Activated naive CD8-positive, alpha-beta T cell treated with anti-CD3 and anti-CD28 coated beads, Interleukin-2, amount 50 U/mL, for 16 hours (primary cell): Measurements from ENCODE around the gene ITCH.

Experiments
- DNase-seq: peaks from one replicate; pipeline ENCODE4 v3.0.0-alpha.2; 2020; ENCODE audit warnings: low read depth, low spot score

ITCH gene

DNA sequence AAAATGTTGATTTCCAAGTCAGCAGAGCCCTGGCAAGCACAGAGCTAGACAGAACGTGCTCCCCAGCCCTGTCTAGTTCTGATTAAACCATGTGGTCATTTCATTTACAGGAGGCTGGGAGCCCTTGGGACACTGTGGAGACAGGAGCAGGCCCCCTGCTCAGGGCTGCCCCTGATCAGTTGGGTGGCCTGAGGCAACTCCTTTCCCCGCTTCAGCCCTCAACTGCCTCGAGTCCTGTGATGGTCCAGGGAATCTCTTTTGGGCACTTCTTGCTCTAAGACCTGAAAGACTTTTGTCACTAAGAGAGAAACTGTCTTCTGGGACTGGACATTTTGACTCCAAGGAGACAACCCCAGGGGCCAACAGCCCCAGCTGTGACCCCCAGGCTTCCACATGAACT lies 166.7 kb downstream of the ITCH start:
- DNase-seq: no peak

DNA sequence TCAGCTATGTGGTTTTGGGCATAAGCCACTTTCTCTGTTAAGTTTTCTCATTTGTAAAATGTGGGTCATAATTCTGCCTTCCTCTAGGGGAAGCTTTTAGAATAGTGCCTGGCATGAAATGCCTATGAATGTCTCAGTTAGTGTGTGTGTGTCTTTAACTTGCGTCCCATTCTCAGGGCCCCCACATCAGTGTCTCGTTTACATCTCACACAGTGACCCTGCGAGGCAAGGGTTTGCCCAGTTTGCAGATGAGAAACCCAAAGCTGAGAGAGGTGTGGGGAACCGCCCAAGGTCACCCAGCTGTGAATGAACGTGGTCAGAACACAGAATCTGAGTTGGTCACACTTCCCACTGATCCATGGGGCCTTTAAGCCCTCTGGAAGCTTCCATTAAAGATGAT lies 167.3 kb downstream of the ITCH start:
- DNase-seq: no peak

DNA sequence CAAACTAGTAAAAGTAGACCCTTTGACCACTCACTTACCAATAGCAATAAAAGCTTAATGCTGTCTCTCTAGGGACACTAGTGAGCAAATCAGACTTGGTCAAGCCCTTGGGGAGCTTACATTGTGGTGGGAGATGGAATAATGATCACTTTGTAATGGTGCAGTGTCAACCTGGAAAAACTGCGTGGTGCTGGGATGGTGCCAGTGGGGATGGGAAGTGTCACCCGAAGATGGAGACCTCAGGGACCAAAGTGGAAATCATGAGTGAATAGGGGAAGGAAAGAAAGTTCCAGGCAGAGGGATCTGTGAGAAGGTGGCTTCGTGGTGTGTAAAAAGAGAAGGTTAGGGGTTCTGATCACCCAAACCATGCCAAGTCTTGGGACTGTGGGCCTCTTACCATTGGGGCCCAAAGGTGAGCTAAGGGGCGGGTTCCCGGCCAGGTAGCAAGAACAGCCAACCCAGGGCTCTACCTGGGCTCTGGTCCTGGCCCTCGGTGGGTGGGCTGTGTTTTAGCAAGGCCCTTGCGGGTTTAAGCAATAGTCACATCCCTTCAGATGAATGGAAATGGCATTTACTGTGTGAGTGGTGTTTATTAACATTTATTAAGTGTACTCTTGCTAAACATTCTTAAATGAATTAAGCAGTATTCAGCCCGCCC lies 168.7 kb downstream of the ITCH start:
- no peak for DNase-seq

DNA sequence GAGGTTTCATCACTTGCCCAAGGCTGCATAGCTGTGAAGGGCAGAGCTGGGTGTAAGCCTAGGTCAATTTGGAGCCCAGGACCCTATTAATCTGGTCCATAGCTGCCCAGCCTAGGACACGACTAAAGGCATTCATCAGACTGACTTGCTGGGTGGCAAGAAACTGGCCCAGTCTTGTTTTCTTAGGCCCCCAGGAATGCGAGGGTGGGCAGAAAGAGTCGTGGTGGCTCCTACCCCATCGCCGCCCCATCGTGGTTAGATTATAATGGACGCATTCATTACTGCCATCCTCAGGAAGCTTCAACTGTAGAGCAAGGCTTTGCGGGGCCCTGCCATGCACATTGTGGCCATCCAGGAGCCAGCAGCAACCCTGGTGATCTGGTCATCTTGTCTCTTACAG lies 169.2 kb downstream of the ITCH start:
- no peak for DNase-seq

DNA sequence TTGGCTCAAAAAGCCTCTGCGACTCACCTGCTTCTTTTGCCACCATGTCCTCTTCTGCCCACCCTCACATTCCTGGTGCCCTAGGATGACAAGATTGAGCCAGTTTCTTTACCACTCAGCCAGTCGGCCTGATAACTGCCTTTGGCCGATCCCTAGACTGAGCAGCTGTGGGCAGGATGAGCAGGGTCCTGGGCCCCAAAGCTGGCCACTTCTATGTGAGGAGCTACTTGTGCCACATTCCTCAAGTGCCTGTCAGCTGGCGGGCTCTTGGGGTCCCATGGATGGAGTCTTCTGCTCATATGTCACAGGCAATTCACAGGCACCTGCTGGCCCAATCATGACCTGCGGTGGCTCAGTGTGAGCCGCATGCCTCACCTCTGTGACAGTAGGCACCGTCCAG lies 169.7 kb downstream of the ITCH start:
- DNase-seq: no peak

DNA sequence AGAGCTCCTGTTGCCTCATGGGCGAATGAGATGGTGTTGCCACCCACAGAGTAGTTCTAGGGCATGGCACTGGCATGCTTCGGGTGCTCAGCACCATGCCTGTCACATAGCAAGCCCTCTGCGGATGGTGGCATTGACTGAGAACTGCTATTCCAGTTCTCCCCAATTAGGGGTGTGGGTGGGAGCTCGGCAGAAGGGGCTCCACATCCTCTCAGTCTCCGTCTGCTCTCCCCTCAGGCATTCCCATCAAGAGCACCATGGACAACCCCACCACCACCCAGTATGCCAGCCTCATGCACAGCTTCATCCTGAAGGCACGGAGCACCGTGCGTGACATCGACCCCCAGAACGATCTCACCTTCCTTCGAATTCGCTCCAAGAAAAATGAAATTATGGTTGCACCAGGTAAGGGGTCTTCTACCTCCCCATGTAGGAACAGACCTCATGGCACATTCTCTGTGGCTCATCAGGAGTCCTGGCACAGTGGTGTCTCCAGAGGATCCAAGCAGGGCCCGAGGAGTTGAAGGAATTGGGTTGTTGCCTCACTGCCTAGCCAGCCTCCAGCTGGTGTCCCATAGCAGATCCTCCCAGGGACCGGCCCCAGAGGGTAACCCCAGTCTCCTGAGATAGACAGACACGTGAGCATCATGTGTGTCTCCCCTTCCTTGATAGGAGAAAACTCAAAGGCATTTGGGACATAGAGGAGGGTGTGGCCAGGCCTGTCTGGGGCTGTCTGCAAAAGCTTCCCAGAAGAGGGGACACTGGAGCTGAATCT lies 171.5 kb downstream of the ITCH start:
- no peak for DNase-seq

DNA sequence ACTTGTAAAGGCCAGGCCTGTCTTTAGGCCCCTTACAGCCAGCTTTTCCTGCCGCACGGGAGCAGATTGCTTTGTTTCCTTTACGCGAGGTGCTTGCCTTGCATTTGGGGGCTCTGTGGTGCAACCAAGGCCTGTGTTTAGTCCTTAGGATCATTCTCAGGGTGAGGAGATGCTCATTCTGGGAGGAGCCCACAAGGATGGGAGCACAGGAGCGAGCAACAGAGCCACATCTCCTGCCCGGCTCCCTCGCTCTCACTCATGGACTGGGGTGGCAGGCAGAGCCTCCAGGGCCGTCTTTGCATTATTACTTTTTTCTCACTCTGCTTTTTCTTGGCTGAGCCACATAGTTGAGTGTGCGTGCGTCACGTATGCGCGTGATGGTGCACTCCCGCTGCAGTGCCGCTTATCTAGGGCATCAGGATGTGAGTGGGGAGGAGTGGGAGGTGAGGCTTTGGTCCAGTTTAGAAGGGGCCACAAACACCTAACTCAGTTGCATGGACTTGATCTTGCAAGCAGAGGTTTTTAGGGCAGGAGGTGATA lies 172.3 kb downstream of the ITCH start:
- DNase-seq: no peak

DNA sequence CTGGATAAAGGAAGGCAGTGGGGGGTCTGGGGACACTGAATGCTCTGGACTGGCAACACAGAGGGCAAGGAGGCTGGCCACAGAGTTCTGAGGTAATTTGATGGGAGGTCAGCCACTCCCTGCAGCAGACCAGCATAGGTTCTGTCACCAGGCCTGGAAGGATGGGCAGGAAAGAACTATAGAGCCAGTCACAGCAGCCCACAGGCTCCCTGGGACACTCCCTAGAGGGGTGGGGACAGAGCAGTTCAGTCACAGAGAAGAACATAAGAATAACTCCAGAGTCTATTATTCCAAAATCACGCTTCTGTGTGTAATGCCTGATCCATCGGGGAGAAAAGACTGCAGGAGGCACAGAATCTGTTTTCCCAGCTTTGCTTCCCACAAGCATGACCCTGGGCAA lies 172.8 kb downstream of the ITCH start:
- DNase-seq: no peak

DNA sequence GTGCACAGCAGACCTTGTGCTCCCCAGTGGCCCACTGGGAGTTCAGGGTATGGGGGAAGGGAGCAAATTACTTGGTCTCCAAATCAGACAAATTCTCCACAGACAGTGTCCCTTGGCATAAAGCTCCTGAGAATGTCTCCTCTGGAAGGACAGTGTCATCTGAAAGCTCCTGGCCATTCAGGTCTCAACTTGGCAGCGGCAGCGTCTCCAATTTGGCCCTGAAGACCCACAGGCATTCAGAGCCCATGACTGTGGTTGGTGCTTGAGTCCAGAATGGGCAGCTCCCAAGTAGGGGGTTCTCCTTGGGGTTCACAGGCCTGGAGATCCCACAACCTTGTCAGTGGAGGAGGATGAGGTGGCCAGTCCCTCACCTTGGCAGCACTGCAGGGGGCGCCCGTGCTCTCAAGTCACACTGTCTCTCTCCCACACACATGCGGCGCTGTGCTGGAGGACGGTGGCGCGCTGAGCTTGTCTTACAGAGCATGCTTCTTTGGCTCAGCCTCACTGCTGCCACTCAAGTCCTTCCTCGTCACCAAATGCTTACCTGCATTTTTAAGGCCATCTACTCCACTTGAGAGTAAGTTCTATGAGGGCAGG lies 173.8 kb downstream of the ITCH start:
- no peak for DNase-seq

DNA sequence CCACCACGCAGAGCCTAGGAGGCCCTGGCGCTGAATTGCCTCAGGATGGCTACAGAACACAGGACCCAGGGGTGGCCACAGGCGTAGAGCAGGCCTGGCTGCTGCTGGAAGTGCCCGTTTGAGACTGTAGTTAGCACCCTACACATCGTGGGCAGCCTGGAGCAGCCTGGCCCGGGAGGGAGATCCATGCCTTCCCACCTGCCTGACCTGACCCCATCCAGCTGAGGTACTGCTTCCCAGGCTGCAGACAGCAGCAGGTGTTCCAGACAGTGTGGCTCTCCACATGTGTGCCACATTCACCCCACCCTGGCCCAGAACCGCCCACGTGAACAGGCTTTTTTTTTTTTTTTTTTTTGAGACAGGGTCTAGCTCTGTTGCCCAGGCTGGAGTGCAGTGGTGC lies 174.6 kb downstream of the ITCH start:
- no peak for DNase-seq

DNA sequence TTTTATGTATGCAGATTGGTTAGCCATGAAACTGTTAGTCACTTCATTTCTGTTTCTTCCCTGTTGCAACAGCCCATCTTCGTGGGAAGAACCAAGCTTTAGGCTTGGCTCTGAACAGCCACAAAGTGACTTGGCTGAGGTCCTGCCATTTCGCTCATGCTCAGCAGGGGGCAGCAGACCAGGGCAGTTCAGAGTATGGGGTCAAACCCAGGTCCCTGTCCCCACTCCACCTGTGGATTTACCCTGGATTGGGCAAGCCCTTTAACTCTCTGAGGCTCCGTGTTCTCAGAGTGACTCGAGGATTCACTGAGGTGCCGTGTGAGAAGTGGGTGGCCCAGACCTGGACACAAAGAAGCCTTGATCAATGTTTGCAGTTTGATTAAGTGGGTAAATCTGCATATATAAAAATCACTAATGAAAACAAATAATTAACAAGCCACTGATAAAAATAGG lies 175.6 kb downstream of the ITCH start:
- peak; percentile 26 for DNase-seq

DNA sequence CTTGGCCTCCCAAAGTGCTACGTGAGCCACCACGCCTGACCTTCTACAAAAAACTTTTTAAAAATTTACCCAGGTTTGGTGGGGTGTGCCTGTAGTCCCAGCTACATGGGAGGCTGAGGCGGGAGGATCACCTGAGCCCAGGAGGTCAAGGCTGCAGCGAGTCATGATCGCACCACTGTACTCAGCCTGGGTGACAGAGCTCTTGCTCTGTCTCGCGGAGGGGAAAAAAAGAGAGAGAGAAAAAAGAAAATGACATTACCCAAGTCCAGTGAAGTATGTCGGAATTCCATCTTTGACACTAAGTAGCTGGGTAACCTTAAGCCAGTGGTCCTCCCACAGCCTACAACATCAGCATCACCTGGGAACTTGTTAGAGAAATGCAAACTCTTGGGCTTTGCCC lies 176.7 kb downstream of the ITCH start:
- DNase-seq: no peak

DNA sequence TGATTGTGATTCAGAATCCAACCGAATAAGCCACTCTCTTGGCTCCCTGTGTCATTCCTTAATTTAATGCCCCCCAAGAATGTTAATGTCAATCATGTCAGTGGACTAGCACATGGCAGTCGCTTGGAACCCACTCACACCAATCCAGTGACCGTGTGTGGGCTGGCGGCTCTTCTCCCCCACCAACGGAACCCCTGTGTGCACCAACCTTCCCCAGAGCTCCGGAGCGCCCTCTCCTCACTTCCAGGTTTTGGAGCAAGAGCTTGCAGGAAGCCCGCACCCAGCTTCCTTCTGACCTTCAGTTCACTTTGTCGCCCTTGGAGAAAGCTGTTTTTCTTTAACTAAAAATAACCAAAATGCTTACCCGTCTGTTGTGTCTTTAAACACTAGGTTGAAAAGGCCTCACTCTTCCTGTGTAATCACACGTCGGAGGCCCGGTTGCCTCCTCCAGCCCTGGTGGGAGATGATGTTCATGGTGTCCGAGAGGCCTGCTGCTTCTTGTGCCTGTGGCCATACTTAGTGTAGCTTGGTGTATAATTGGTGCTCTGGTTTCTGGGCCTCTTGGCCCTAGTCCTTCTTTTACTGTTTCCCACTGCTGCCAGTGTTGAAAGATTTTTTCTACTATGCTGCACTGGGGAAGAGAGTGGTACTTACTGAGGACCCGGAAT lies 177.7 kb downstream of the ITCH start:
- DNase-seq: no peak

DNA sequence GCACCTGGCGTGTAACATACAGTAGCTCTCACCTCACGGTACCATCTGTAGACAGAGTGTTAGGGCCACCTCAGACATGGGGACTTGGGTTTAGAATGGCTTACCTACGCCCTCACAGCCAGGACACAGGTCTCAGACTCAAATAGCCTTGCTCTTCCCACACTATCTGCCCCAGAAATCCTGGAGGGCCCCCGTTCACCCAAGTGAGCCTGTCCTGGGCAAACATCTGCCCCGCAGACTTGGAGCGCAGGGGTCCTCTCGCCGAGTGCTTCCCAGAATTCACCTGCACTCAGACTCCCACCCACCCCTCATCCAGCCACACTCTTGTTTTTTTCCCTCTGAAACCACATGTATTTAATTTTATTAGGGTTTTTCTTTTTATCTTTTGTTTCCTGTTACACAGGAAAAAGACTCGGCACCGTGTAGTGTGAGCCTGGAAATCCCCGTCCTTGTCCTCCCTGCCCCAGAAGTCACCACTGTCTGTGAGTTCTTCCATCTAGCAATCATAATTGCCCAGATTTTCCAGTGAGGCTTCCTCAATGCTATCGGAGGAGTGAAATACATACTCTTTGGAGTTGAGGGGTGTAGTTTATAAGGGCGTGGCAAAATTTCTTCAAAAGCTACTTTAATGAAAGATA lies 178.3 kb downstream of the ITCH start:
- DNase-seq: no peak

DNA sequence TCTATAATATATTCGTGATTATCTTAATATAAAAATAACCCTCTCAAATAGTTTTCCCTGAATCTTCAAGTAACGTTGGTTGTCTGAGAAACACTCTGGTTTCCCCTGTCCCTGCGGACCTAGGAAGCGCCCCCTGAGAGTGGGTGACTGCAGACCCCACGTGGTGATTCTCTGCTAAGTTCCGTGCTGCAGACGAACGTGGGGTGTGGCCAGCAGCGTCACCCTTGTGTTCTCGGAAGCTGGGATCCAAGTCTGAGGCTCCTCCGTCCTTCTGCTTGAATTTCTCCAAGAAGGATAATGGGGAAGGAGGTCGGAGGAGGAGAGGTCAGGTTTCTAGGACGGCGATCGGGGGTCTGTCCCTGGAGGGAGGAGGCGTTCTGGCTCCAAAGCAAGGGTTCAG lies 178.8 kb downstream of the ITCH start:
- DNase-seq: no peak

DNA sequence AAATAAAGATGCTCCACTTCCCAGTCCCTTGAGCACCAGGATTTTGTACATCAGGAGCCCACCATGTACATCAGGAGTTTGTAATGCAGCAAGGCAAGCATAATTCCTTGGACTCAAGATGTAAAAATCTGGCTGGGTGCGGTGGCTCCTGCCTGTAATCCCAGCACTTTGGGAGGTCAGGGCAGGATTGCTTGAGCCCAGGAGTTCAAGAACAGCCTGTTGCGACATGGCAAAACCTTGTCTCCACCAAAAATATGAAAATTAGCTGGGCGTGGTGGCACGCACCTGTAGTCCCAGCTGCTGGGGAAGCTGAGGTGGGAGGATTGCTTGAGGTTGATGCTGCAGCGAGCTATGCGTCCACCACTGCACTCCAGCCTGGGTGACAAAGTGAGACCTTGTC lies 179.4 kb downstream of the ITCH start:
- DNase-seq: no peak

DNA sequence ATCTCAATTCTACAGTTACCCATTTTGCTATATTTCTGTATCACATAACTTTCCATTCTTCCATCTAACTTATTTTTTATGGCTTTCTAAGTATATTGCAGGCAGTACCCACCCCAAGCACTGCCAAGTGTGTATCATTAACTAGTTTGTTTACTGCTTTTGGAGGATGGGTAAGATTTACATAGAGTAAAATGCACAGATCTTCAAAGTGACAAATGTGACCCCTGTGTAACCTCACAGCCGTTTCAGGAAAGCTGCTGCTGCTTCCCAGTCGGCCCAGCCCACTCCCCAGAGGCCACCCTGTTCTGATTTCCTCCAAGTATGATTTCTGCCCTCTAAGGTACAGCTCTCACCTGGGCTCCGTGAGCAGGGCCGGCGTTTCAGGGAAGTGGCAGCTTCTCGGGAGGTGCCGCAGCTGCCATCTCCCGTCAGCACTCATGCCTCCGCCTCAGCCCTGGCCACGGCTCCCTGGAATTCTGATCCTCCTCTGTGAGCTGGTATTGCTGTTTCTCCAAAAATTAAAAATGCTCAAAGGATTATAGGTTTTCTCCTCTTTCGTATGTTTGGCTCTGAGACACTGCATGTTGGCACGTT lies 180.5 kb downstream of the ITCH start:
- DNase-seq: no peak

DNA sequence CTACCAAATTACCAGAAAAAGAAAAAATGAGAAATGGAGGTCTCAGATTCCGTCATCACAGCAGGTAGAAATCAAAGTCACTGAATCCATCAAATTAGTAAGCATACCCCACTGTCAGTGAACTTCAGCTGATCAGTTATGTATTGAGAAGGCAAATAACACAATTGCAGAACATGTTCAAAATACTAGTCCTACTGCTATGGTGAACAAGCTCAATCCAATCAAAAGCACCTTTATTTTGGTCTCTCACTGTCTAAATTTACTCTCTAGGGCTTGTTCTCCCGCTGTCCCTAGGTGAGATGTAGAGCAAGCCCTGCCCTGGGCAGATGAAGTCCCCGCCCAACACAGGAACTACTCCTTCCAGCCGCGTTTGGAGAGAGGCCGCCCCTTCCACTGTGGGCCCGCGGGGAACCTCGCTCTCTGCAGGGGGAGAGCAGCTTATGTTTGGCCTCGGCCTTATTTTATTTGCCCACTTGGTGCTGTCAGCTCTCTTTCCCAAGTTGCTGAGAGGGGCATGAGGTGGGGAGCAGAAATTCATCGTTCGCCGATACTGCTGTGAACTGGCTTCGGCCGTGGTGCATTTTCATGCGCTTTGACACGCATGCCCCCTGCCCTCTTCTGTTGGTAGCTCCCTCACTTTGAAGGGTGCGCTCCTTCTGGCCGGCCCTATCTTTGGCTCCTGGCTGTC lies 181.2 kb downstream of the ITCH start:
- DNase-seq: no peak

DNA sequence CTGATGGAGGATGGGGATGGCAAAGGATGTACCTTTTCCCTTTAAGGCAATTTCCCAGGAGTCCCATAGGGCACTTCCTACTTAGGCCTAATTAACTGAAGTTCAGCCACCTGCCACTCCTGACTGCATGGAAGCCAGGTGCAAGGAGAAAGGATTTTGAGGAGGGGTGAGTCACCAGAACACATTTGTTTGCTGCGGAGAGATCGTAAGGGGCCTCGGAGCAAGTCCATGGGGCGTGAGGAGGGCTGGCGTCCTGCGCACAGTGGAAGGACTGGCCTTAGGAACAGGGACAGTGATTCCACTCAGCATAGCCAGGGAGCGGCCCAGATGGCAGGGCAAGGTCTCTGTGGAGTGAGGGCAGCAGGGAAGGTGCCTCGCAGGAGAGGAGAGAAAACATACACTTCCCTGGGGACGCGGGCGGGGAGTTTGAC lies 183.7 kb downstream of the ITCH start:
- no peak for DNase-seq

DNA sequence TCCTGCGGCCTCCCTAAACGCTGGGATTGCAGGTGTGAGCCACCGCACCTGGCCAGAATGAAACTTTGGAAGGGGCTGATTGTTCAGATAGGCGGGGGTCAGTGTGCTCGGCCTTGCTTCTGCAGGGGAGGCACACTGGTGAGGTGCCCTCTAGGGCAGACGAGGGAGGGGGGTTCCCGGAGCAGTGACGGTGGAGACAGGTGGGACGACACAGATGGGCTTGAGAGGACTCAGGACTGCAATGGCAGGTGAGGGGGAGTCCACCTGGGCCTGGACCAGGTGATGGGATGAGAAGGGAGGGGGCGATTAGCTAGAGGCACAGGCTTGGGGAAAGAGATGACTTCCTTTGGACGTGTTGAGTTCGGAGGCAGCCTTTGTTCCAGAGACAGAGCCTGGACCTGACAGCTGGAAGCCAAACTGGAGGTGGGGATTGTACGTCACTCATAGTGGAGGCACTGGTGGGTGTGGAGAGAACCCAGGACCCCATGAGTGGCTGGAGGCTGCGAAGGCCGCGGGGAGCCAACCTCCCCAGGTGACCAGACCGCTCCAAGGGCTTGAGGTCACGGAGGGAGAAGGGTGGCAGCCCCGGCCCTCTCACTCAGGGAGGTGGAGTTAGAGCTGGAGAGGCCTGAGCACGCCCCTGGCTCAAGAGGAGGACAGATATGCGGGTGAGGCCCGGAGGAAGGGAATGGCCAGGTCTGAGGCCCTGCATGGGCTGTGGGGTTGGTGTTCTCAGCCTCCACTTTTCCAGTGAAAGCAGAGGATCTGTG lies 185.0 kb downstream of the ITCH start:
- DNase-seq: no peak
